ENCODE measurements around the gene TMEM86B. TPM values are rescaled to one million over a fixed set of nuclear protein-coding genes. Genes with fewer than 3 reads are reported as not detected.
A peak's percentile ranks its signal among the peaks of the same experiment; 100 is the strongest.

Gene TMEM86B
- total RNA-seq, 2 experiments from 2014 or later, result 11.7 to 11.8 TPM

DNA sequence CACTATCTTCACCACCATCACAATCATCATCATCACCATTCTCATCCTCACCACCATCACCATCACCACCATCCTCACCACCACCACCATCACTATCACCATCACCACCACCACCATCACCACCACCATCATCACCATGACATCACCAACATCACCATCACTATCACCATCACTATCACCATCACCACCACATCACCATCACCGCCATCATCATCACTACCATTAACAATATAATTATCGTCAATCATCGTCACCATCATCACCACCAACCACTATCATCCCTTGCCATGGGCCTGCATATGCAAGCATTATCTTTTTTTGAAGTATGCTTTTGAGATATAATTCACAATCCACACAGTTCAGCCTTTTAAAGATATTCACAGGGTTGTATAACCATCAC is 37.8 kb upstream of the TMEM86B start:
- ATAC-seq (ENCODE audit: poor library complexity), result no peak
- H3K27ac ChIP-seq (ENCODE audit: low read depth in 1 of 2, low read length in 2 of 2), result no peak overlapping the region
- ChIA-PET CTCF (no interaction called here), POLR2A (no interaction called here)
- no peaks in the 10 kb centered on the region for H3K27me3 Mint-ChIP-seq
- H3K36me3 ChIP-seq (ENCODE audit: insufficient read depth, low read length), result peaks cover 10% of the 10 kb centered on the region
- H3K27me3 ChIP-seq (ENCODE audit: control insufficient read depth in 1 of 2, insufficient read depth in 2 of 2, low read length in 2 of 2), result no peaks in the 10 kb centered on the region
- TF ChIP-seq, protein P1, sequence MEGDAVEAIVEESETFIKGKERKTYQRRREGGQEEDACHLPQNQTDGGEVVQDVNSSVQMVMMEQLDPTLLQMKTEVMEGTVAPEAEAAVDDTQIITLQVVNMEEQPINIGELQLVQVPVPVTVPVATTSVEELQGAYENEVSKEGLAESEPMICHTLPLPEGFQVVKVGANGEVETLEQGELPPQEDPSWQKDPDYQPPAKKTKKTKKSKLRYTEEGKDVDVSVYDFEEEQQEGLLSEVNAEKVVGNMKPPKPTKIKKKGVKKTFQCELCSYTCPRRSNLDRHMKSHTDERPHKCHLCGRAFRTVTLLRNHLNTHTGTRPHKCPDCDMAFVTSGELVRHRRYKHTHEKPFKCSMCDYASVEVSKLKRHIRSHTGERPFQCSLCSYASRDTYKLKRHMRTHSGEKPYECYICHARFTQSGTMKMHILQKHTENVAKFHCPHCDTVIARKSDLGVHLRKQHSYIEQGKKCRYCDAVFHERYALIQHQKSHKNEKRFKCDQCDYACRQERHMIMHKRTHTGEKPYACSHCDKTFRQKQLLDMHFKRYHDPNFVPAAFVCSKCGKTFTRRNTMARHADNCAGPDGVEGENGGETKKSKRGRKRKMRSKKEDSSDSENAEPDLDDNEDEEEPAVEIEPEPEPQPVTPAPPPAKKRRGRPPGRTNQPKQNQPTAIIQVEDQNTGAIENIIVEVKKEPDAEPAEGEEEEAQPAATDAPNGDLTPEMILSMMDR (IDR thresholded peaks at IDR 0.05), result no peak
- intact Hi-C loops (cut with DNase I, micrococcal nuclease), result no loop called here
- H3K9me3 ChIP-seq (ENCODE audit: control insufficient read depth in 1 of 2, insufficient read depth in 1 of 2, low read length in 2 of 2), result peaks cover 0 to 5% of the 10 kb centered on the region in 2 experiments
- no peak for DNase-seq
- no peaks in the 10 kb centered on the region for H3K4me1 ChIP-seq (ENCODE audit: insufficient read depth, low read length)
- peaks cover 6% of the 10 kb centered on the region for H3K4me1 Mint-ChIP-seq (ENCODE audit: low read depth)
- H3K4me3 ChIP-seq (ENCODE audit: low read length), result no peak overlapping the region
- H3K9me3 Mint-ChIP-seq, result no peaks in the 10 kb centered on the region
- no peak overlapping the region for H3K4me3 Mint-ChIP-seq
- H3K36me3 Mint-ChIP-seq (ENCODE audit: low read depth), result peaks cover 37% of the 10 kb centered on the region
- H3K27ac Mint-ChIP-seq, result no peak overlapping the region

DNA sequence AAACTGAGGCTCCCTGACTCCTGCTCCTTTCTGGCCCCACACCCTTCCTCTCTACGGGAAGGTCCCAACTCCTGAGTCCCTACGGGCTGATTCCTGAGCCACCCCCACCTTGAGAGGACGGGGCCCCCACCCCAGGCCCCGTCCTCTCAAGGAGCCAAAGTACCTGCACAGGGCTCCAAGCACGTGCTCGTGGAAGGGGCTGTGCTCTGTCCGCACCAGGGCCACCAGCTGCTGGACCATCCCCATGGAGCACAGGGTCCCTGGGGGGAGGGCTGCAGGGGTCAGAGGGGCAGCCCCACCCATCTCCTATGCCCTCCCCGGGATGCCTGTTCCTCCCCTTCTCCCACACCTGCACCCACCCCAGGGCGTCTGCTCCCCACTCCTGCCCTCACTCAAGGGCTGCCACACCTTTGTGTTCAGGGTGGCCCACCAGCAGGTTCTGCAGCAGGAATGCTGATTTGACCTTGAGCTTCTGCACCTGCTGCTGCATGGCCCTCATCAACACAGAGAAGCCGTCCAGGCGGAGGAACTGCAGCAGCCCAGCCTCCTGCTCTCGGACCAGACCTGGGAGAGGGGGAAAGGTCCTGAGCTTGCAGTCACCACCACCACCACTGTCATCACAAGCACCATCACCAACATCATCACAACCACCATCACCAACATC is 37.3 kb upstream of the TMEM86B start:
- intact Hi-C loops (cut with DNase I, micrococcal nuclease), result no loop called here

DNA sequence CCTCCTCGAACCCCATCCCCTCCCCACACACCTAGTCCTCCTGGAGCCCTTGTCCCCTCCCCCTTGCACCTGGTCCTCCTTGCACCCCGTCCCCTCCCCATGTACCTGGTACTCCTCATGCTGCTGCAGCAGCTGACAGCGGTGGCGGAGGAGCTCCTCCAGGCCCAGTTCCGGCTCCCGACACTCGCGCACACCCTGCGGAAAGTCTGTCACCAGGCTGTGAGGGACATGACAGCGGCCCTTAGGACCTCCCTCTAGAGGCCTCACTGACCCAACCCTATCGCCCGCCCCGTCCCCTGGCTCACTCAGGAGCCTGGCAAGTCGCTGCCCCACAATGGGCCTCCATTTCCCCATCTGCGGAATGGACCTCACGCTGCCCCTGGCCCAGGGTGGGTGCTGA is 36.6 kb upstream of the TMEM86B start:
- no peak overlapping the region for H3K27ac Mint-ChIP-seq
- TF ChIP-seq, protein P1 (IDR thresholded peaks at IDR 0.05), result no peak
- peaks cover 24% of the 10 kb centered on the region for H3K36me3 Mint-ChIP-seq (ENCODE audit: low read depth)
- POLR2A ChIA-PET, result interaction anchor here (1.5 kb wide), 1 partner anchor 11 kb away, joined by 3 read pairs; no protein-coding TSS in a partner anchor
- Histone ChIP-seq H3K36me3 (ENCODE audit: insufficient read depth, low read length) (peaks cover 8% of the 10 kb centered on the region), H3K27me3 (ENCODE audit: control insufficient read depth in 1 of 2, insufficient read depth in 2 of 2, low read length in 2 of 2) (no peaks in the 10 kb centered on the region), H3K9me3 (ENCODE audit: control insufficient read depth in 1 of 2, insufficient read depth in 1 of 2, low read length in 2 of 2) (peaks cover 0 to 5% of the 10 kb centered on the region in 2 experiments), H3K4me3 (ENCODE audit: low read length) (no peak overlapping the region), H3K27ac (ENCODE audit: low read depth in 1 of 2, low read length in 2 of 2) (no peak overlapping the region), H3K4me1 (ENCODE audit: insufficient read depth, low read length) (peaks cover under 1% of the 10 kb centered on the region)
- no peaks in the 10 kb centered on the region for H3K9me3 Mint-ChIP-seq
- intact Hi-C loops (cut with DNase I, micrococcal nuclease), result no loop called here
- ATAC-seq (ENCODE audit: poor library complexity) (no peak), DNase-seq (peak in 1 of 14 experiments; percentile 25)
- H3K27me3 Mint-ChIP-seq, result no peaks in the 10 kb centered on the region
- H3K4me1 Mint-ChIP-seq (ENCODE audit: low read depth), result peaks cover 6% of the 10 kb centered on the region
- no peak overlapping the region for H3K4me3 Mint-ChIP-seq
- CTCF ChIA-PET, result no interaction called here

More for the DNA sequence above, 37.3 kb upstream of the TMEM86B start:
- Mint-ChIP-seq H3K9me3 (no peaks in the 10 kb centered on the region), H3K27me3 (no peaks in the 10 kb centered on the region), H3K4me1 (ENCODE audit: low read depth) (peaks cover 6% of the 10 kb centered on the region), H3K4me3 (no peak overlapping the region), H3K36me3 (ENCODE audit: low read depth) (peaks cover 31% of the 10 kb centered on the region), H3K27ac (no peak overlapping the region)
- ChIA-PET CTCF (no interaction called here), POLR2A (no interaction called here)
- H3K9me3 ChIP-seq (ENCODE audit: control insufficient read depth in 1 of 2, insufficient read depth in 1 of 2, low read length in 2 of 2), result peaks cover 0 to 5% of the 10 kb centered on the region in 2 experiments
- H3K27ac ChIP-seq (ENCODE audit: low read depth in 1 of 2, low read length in 2 of 2), result no peak overlapping the region
- H3K27me3 ChIP-seq (ENCODE audit: control insufficient read depth in 1 of 2, insufficient read depth in 2 of 2, low read length in 2 of 2), result no peaks in the 10 kb centered on the region
- peaks cover 10% of the 10 kb centered on the region for H3K36me3 ChIP-seq (ENCODE audit: insufficient read depth, low read length)
- no peak for ATAC-seq (ENCODE audit: poor library complexity)
- no peaks in the 10 kb centered on the region for H3K4me1 ChIP-seq (ENCODE audit: insufficient read depth, low read length)
- no peak overlapping the region for H3K4me3 ChIP-seq (ENCODE audit: low read length)
- TF ChIP-seq, protein P1 (IDR thresholded peaks at IDR 0.05), result no peak
- peak in 1 of 14 experiments; percentile 9 for DNase-seq
